HEK293 (cell line): ENCODE results near the gene SPPL2C.

Experiments
- ZNF274 ChIP-seq, 2 experiments: fragments of 200-500 bp in 1 of 2; fragments of 450-650 bp in 1 of 2; sonication (Bioruptor generic) in 1 of 2; formaldehyde crosslinking in 1 of 2; IDR thresholded peaks; 2 replicates each; pipeline versions ENCODE4 v1.5.1 to v1.6.1; 2014 to 2016; ENCODE audit warnings: borderline replicate concordance in 1 of 2, inconsistent platforms in 1 of 2, low read length in 1 of 2, missing biosample characterization in 1 of 2, missing genetic modification characterization in 1 of 2
- TF ChIP-seq, protein P1 (sequence below): fragments of 450-650 bp; formaldehyde crosslinking; IDR thresholded peaks from 2 replicates; pipeline ENCODE4 v1.5.1; 2016; ENCODE audit warnings: missing biosample characterization, missing genetic modification characterization, low read depth
- TF ChIP-seq, protein P2 (sequence below): fragments of 450-650 bp; formaldehyde crosslinking; IDR thresholded peaks from 2 replicates; pipeline ENCODE4 v1.5.1; 2016; ENCODE audit warnings: missing biosample characterization, missing genetic modification characterization

GRCh38 chr17:45819632-45820031, 25.0 kb upstream of the SPPL2C start:
- TF ChIP-seq ZNF274 (IDR thresholded peaks at IDR 0.05; ENCODE audit: low read length) (no peak), ZNF274 (tag by site-specific recombination; IDR thresholded peaks at IDR 0.05; ENCODE audit: borderline replicate concordance) (no peak)
- TF ChIP-seq, protein P1, sequence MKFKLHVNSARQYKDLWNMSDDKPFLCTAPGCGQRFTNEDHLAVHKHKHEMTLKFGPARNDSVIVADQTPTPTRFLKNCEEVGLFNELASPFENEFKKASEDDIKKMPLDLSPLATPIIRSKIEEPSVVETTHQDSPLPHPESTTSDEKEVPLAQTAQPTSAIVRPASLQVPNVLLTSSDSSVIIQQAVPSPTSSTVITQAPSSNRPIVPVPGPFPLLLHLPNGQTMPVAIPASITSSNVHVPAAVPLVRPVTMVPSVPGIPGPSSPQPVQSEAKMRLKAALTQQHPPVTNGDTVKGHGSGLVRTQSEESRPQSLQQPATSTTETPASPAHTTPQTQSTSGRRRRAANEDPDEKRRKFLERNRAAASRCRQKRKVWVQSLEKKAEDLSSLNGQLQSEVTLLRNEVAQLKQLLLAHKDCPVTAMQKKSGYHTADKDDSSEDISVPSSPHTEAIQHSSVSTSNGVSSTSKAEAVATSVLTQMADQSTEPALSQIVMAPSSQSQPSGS (tag by site-specific recombination): no peak
- TF ChIP-seq, protein P2, sequence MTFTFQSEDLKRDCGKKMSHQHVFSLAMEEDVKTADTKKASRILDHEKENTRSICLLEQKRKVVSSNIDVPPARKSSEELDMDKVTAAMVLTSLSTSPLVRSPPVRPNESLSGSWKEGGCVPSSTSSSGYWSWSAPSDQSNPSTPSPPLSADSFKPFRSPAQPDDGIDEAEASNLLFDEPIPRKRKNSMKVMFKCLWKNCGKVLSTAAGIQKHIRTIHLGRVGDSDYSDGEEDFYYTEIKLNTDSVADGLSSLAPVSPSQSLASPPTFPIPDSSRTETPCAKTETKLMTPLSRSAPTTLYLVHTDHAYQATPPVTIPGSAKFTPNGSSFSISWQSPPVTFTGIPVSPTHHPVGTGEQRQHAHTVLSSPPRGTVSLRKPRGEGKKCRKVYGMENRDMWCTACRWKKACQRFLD (tag by site-specific recombination): no peak
